A549 (cell line): ENCODE data around the gene AFF1.

Source experiments
- CTCF ChIP-seq: fragments of >200 bp; sonication (Bioruptor Twin); formaldehyde crosslinking; IDR thresholded peaks from 3 replicates; pipeline ENCODE4 v1.5.1; 2016
- POLR2A ChIP-seq: IDR thresholded peaks from 2 replicates; pipeline ENCODE4 v1.6.1; 2012; ENCODE audit warnings: mild to moderate bottlenecking, low read length
- TF ChIP-seq, protein P1 (sequence below): IDR thresholded peaks from 2 replicates; pipeline ENCODE4 v1.6.1; 2012

- TF ChIP-seq CTCF (no peak), POLR2A (no peak)
- TF ChIP-seq, protein P1, sequence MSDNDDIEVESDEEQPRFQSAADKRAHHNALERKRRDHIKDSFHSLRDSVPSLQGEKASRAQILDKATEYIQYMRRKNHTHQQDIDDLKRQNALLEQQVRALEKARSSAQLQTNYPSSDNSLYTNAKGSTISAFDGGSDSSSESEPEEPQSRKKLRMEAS, result no peak
These were observed 17.4 kb upstream of the AFF1 start for GRCh38 chr4:86917212-86918039.
